GM23338 (cell line): Measurements from ENCODE around the gene CELF4. TPM values are rescaled to one million over a fixed set of nuclear protein-coding genes. Genes with fewer than 3 reads are reported as not detected.

Experiments
- ATAC-seq: fragments of 200-7000 bp; cut with Tn5 transposase; 3 replicates; pipeline ENCODE4 v1.9.1; 2020
- DNase-seq: peaks from one replicate; pipeline ENCODE4 v3.0.0-alpha.2; 2015; ENCODE audit warnings: low spot score
- H2AFZ ChIP-seq: fragments of 200-600 bp; sonication (generic); 2 replicates; pipeline ENCODE4 v1.8.0; 2016; ENCODE audit warnings: antibody characterized with exemption, mild to moderate bottlenecking, moderate library complexity
- H3F3A ChIP-seq: fragments of 200-600 bp; sonication (generic); replicated peaks from 2 replicates; pipeline ENCODE4 v1.8.0; 2017; ENCODE audit warnings: antibody characterized with exemption, mixed run types, low read depth
- H3K27ac ChIP-seq: fragments of 200-600 bp; sonication (generic); 2 replicates; pipeline ENCODE4 v1.6.1; 2016; ENCODE audit warnings: low read depth
- H3K27me3 ChIP-seq: fragments of 200-600 bp; sonication (generic); 2 replicates; pipeline ENCODE4 v1.8.0; 2016; ENCODE audit warnings: mild to moderate bottlenecking, mixed run types, moderate library complexity; ENCODE audit not compliant: insufficient read depth
- H3K36me3 ChIP-seq: fragments of 200-600 bp; sonication (generic); 2 replicates; pipeline ENCODE4 v1.8.0; 2016; ENCODE audit warnings: mild to moderate bottlenecking; ENCODE audit not compliant: insufficient read depth
- H3K4me1 ChIP-seq: fragments of 200-600 bp; sonication (generic); 2 replicates; pipeline ENCODE4 v1.8.0; 2016; ENCODE audit warnings: mild to moderate bottlenecking, moderate library complexity; ENCODE audit not compliant: insufficient read depth
- H3K4me2 ChIP-seq: fragments of 200-600 bp; sonication (generic); 2 replicates; pipeline ENCODE4 v1.7.1; 2017; ENCODE audit warnings: mixed run types
- H3K4me3 ChIP-seq: fragments of 200-600 bp; sonication (generic); 2 replicates; pipeline ENCODE4 v1.6.1; 2016; ENCODE audit warnings: mixed run types
- H3K79me2 ChIP-seq: fragments of 200-600 bp; sonication (generic); replicated peaks from 2 replicates; pipeline ENCODE4 v1.8.0; 2017; ENCODE audit warnings: mild to moderate bottlenecking; ENCODE audit not compliant: insufficient read depth
- H3K9me2 ChIP-seq: fragments of 200-600 bp; sonication (generic); 2 replicates; pipeline ENCODE4 v1.8.0; 2017; ENCODE audit not compliant: insufficient read depth
- H4K20me1 ChIP-seq: fragments of 200-600 bp; sonication (generic); replicated peaks from 2 replicates; pipeline ENCODE4 v1.8.0; 2017; ENCODE audit warnings: mild to moderate bottlenecking; ENCODE audit not compliant: insufficient read depth
- H3K27ac Mint-ChIP-seq: 2 replicates; pipeline ENCODE4 v1.8.0; 2020; ENCODE audit warnings: inconsistent platforms, mild to moderate bottlenecking, moderate library complexity, mixed read lengths
- H3K27me3 Mint-ChIP-seq: 3 replicates; pipeline ENCODE4 v1.8.0; 2022; ENCODE audit warnings: low read depth, mild to moderate bottlenecking, moderate library complexity, mixed read lengths, inconsistent platforms; ENCODE audit not compliant: insufficient read depth, poor library complexity
- H3K36me3 Mint-ChIP-seq: 3 replicates; pipeline ENCODE4 v1.8.0; 2021; ENCODE audit warnings: low read depth, mild to moderate bottlenecking, inconsistent platforms, moderate library complexity, mixed read lengths
- H3K4me1 Mint-ChIP-seq: 3 replicates; pipeline ENCODE4 v1.8.0; 2020; ENCODE audit warnings: mild to moderate bottlenecking, inconsistent platforms, mixed read lengths
- H3K4me3 Mint-ChIP-seq: 3 replicates; pipeline ENCODE4 v1.8.0; 2021; ENCODE audit warnings: moderate library complexity, mild to moderate bottlenecking, inconsistent platforms, mixed read lengths
- H3K9me3 Mint-ChIP-seq: 3 replicates; pipeline ENCODE4 v1.8.0; 2020; ENCODE audit warnings: moderate library complexity, mild to moderate bottlenecking, inconsistent platforms, mixed read lengths
- CREB1 ChIP-seq: fragments of 250-450 bp; sonication (Bioruptor Pico); IDR thresholded peaks from 2 replicates; pipeline ENCODE4 v1.5.0; 2020; ENCODE audit warnings: low read depth, mild to moderate bottlenecking, moderate library complexity
- CTCF ChIP-seq, 2 experiments: fragments of 200-600 bp in 1 of 2; sonication (generic) in 1 of 2; conservative IDR thresholded peaks; 2 replicates each; pipeline versions ENCODE4 v1.5.1 to v1.6.1; 2016 to 2017; ENCODE audit warnings: antibody characterized with exemption in 2 of 2, low read depth in 2 of 2, mild to moderate bottlenecking in 2 of 2, moderate library complexity in 1 of 2
- EZH2 ChIP-seq: fragments of 200-600 bp; sonication (generic); IDR thresholded peaks from one replicate; pipeline ENCODE4 v1.8.0; 2017; ENCODE audit warnings: antibody characterized with exemption, mild to moderate bottlenecking, low read depth; ENCODE audit not compliant: unreplicated experiment
- EZH2phosphoT487 ChIP-seq: fragments of 200-600 bp; sonication (generic); IDR thresholded peaks from one replicate; pipeline ENCODE4 v1.8.1; 2018; ENCODE audit warnings: antibody characterized with exemption; ENCODE audit not compliant: unreplicated experiment
- JUNB ChIP-seq: IDR thresholded peaks from one replicate; pipeline ENCODE4 v1.6.1; 2016; ENCODE audit warnings: antibody characterized with exemption; ENCODE audit not compliant: unreplicated experiment
- NANOG ChIP-seq: IDR thresholded peaks from 2 replicates; pipeline ENCODE4 v1.6.1; 2016; ENCODE audit warnings: antibody characterized with exemption, borderline replicate concordance
- POLR2AphosphoS5 ChIP-seq: IDR thresholded peaks from 2 replicates; pipeline ENCODE4 v1.6.1; 2016; ENCODE audit warnings: antibody characterized with exemption, low read depth
- ZNF331 ChIP-seq: fragments of 250-450 bp; sonication (Bioruptor Pico); IDR thresholded peaks from 2 replicates; pipeline ENCODE4 v1.5.0; 2020; ENCODE audit warnings: low read depth, mild to moderate bottlenecking, moderate library complexity
- polyA plus RNA-seq: library from polyadenylated mRNA; unstranded; fragments of >200 nt; fragmentation: Nextera tagmentation; extraction: Ambion mirVana; gene quantifications from 2 replicates; pipeline ENCODE4 v1.2.1, GENCODE V29; 2016
- total RNA-seq: library from RNA; depleted of rRNA; stranded (reverse); fragments of >200 nt; shearing (Covaris generic); gene quantifications from 2 replicates; pipeline ENCODE4 v1.2.3, GENCODE V29; 2014
- TF ChIP-seq, protein P1 (sequence below): IDR thresholded peaks from 2 replicates; pipeline ENCODE4 v1.6.1; 2016; ENCODE audit warnings: antibody characterized with exemption
- TF ChIP-seq, protein P2 (sequence below): IDR thresholded peaks from one replicate; pipeline ENCODE4 v1.6.1; 2018; ENCODE audit warnings: antibody characterized with exemption; ENCODE audit not compliant: unreplicated experiment

CELF4 gene
- total and polyA plus RNA-seq, 2 experiments from 2014 or later = 2.6 to 6.7 TPM

DNA sequence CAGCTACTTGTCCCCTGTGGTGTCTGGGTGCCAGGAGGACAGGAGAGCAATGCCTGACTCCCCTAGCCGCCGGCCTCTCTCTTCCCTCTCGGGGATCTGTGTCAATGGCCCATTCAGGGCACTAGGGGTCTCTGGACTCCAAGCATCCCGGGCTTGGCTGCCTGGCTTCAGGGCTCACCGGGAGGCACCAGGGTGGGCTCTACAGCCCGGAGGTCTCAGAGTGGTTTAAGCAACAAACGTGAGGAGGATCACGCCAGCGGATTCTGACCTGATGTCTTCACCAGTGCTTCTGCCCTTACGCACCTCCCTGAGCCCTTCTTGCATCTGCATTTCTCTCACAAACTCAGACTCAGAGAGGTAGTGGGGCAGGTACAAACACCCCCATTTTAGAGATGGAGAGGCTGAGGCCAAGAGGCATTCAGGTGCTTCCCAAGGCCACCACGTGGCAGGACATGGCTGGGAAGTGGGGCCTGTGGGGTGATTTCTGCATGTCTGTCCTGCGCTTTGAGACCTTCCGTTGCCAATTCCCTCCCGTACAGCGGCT, 243.0 kb downstream of the CELF4 start:
- H3K27ac ChIP-seq = no peak overlapping the region
- no peaks in the 10 kb centered on the region for H3K79me2 ChIP-seq
- Mint-ChIP-seq H3K9me3 (no peaks in the 10 kb centered on the region), H3K36me3 (no peaks in the 10 kb centered on the region), H3K27ac (no peak overlapping the region), H3K27me3 (peaks cover 9% of the 10 kb centered on the region), H3K4me3 (no peak overlapping the region), H3K4me1 (peaks cover 4% of the 10 kb centered on the region; the same call in 2 of the 3 replicates)
- no peaks in the 10 kb centered on the region for H3K4me1 ChIP-seq
- H3K9me2 ChIP-seq = no peaks in the 10 kb centered on the region
- 0 out of 2 replicates have a peak, but pooled peaks cover 3% of the 10 kb centered on the region for H3K27me3 ChIP-seq
- H3K4me3 ChIP-seq = no peak overlapping the region
- H3K4me2 ChIP-seq = no peak overlapping the region
- no peaks in the 10 kb centered on the region for H4K20me1 ChIP-seq
- DNase-seq (peak; percentile 88), ATAC-seq (peak; percentile 88)
- no peaks in the 10 kb centered on the region for H3F3A ChIP-seq
- TF ChIP-seq ZNF331 (CRISPR knock-in tag) (no peak), CTCF (conservative IDR thresholded peaks at IDR 0.05; ENCODE audit: low read depth in 2 of 2) (peak; percentile 84 to 91)
- H2AFZ ChIP-seq = no peak overlapping the region
- H3K36me3 ChIP-seq = no peaks in the 10 kb centered on the region

GRCh38 chr18:37321582-37322491, 243.8 kb downstream of the CELF4 start:
- Mint-ChIP-seq H3K36me3 (no peaks in the 10 kb centered on the region), H3K27me3 (peaks cover 10% of the 10 kb centered on the region), H3K9me3 (no peaks in the 10 kb centered on the region), H3K27ac (peak overlapping the region; percentile 31; the same call in 1 of the 2 replicates), H3K4me3 (no peak overlapping the region), H3K4me1 (peaks cover 4% of the 10 kb centered on the region; the same call in 2 of the 3 replicates)
- H3K27ac ChIP-seq = no peak overlapping the region
- no peaks in the 10 kb centered on the region for H3K9me2 ChIP-seq
- H3K4me3 ChIP-seq = no peak overlapping the region
- H4K20me1 ChIP-seq = no peaks in the 10 kb centered on the region
- 0 out of 2 replicates have a peak, but pooled peaks cover 3% of the 10 kb centered on the region for H3K27me3 ChIP-seq
- DNase-seq = peak; percentile 66
- no peaks in the 10 kb centered on the region for H3K4me1 ChIP-seq
- H3K79me2 ChIP-seq = no peaks in the 10 kb centered on the region
- no peak overlapping the region for H3K4me2 ChIP-seq
- peak; percentile 55 for ATAC-seq
- peak overlapping the region; percentile 66 for H2AFZ ChIP-seq
- H3K36me3 ChIP-seq = no peaks in the 10 kb centered on the region
- no peaks in the 10 kb centered on the region for H3F3A ChIP-seq
- TF ChIP-seq NANOG (no peak), EZH2phosphoT487 (no peak), POLR2AphosphoS5 (no peak), JUNB (no peak), CREB1 (no peak), ZNF331 (CRISPR knock-in tag) (no peak), EZH2 (no peak), CTCF (conservative IDR thresholded peaks at IDR 0.05; ENCODE audit: low read depth in 2 of 2) (no peak)
- TF ChIP-seq, protein P1, sequence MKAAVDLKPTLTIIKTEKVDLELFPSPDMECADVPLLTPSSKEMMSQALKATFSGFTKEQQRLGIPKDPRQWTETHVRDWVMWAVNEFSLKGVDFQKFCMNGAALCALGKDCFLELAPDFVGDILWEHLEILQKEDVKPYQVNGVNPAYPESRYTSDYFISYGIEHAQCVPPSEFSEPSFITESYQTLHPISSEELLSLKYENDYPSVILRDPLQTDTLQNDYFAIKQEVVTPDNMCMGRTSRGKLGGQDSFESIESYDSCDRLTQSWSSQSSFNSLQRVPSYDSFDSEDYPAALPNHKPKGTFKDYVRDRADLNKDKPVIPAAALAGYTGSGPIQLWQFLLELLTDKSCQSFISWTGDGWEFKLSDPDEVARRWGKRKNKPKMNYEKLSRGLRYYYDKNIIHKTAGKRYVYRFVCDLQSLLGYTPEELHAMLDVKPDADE = no peak
- TF ChIP-seq, protein P2, sequence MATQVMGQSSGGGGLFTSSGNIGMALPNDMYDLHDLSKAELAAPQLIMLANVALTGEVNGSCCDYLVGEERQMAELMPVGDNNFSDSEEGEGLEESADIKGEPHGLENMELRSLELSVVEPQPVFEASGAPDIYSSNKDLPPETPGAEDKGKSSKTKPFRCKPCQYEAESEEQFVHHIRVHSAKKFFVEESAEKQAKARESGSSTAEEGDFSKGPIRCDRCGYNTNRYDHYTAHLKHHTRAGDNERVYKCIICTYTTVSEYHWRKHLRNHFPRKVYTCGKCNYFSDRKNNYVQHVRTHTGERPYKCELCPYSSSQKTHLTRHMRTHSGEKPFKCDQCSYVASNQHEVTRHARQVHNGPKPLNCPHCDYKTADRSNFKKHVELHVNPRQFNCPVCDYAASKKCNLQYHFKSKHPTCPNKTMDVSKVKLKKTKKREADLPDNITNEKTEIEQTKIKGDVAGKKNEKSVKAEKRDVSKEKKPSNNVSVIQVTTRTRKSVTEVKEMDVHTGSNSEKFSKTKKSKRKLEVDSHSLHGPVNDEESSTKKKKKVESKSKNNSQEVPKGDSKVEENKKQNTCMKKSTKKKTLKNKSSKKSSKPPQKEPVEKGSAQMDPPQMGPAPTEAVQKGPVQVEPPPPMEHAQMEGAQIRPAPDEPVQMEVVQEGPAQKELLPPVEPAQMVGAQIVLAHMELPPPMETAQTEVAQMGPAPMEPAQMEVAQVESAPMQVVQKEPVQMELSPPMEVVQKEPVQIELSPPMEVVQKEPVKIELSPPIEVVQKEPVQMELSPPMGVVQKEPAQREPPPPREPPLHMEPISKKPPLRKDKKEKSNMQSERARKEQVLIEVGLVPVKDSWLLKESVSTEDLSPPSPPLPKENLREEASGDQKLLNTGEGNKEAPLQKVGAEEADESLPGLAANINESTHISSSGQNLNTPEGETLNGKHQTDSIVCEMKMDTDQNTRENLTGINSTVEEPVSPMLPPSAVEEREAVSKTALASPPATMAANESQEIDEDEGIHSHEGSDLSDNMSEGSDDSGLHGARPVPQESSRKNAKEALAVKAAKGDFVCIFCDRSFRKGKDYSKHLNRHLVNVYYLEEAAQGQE = no peak
